ENCODE results near the gene RFNG. TPM values are rescaled to one million over a fixed set of nuclear protein-coding genes. Genes with fewer than 3 reads are reported as not detected.

RFNG gene
- total RNA-seq, 2 donors from 2014 or later: 21.4 to 25.3 TPM

GRCh38 chr17:82094931-82095776 lies 43.5 kb upstream of the RFNG start:
- peaks cover 59% of the 10 kb centered on the region for H3K36me3 ChIP-seq

GRCh38 chr17:82092995-82093751 lies 41.6 kb upstream of the RFNG start:
- Histone ChIP-seq H3K27me3 (no peaks in the 10 kb centered on the region), H3K4me3 (no peak overlapping the region), H3K27ac (no peak overlapping the region), H3K9me3 (no peaks in the 10 kb centered on the region), H3K4me1 (peaks cover 0 to 13% of the 10 kb centered on the region in 2 donors), H3K36me3 (peaks cover 79% of the 10 kb centered on the region)
- TF ChIP-seq, protein P1, sequence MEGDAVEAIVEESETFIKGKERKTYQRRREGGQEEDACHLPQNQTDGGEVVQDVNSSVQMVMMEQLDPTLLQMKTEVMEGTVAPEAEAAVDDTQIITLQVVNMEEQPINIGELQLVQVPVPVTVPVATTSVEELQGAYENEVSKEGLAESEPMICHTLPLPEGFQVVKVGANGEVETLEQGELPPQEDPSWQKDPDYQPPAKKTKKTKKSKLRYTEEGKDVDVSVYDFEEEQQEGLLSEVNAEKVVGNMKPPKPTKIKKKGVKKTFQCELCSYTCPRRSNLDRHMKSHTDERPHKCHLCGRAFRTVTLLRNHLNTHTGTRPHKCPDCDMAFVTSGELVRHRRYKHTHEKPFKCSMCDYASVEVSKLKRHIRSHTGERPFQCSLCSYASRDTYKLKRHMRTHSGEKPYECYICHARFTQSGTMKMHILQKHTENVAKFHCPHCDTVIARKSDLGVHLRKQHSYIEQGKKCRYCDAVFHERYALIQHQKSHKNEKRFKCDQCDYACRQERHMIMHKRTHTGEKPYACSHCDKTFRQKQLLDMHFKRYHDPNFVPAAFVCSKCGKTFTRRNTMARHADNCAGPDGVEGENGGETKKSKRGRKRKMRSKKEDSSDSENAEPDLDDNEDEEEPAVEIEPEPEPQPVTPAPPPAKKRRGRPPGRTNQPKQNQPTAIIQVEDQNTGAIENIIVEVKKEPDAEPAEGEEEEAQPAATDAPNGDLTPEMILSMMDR (IDR thresholded peaks at IDR 0.05): no peak
- DNase-seq (ENCODE audit: low spot score): no peak

More at GRCh38 chr17:82094931-82095776, 43.5 kb upstream of the RFNG start:
- no peak overlapping the region for H3K4me3 ChIP-seq
- H3K27me3 ChIP-seq: no peaks in the 10 kb centered on the region
- H3K9me3 ChIP-seq: no peaks in the 10 kb centered on the region
- H3K27ac ChIP-seq: no peak overlapping the region
- TF ChIP-seq, protein P1 (IDR thresholded peaks at IDR 0.05): no peak
- no peak for DNase-seq (ENCODE audit: low spot score)
- peaks cover 0 to 27% of the 10 kb centered on the region in 2 donors for H3K4me1 ChIP-seq

- no peak for DNase-seq (ENCODE audit: low spot score)
- TF ChIP-seq, protein P1 (IDR thresholded peaks at IDR 0.05): no peak
- Histone ChIP-seq H3K4me3 (no peak overlapping the region), H3K36me3 (peaks cover 84% of the 10 kb centered on the region), H3K27ac (no peak overlapping the region), H3K27me3 (no peaks in the 10 kb centered on the region), H3K4me1 (peaks cover 0 to 13% of the 10 kb centered on the region in 2 donors), H3K9me3 (no peaks in the 10 kb centered on the region)
Measured at GRCh38 chr17:82092628-82092994, 41.0 kb upstream of the RFNG start.

DNA sequence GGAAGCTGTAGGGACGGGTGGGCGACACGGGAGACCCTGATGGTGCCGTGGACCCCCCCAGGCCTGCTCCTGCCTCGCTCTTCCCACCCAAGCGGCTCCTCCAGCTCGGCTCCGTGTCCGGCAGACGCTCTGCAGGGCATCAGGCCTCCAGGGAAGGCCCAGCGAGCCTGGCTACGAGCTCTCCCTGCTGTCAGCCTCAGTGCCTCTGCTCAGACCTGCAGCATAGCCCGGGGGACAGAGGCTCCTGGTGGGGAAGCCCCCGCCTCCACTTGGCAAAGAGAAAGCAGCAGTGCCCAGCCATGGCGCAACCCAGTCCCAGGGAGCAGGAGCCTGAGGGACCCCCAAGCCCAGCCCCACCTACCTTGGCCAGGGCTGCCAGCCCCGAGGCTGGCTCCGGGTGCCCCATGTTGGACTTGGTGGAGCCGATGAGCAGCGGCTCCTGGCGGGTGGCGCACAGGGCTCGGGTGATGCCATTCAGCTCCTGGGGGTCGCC lies 40.5 kb upstream of the RFNG start:
- H3K4me3 ChIP-seq: no peak overlapping the region
- peaks cover 89% of the 10 kb centered on the region for H3K36me3 ChIP-seq
- DNase-seq (ENCODE audit: low spot score): no peak
- TF ChIP-seq, protein P1 (IDR thresholded peaks at IDR 0.05): no peak
- no peak overlapping the region for H3K27ac ChIP-seq
- H3K27me3 ChIP-seq: no peaks in the 10 kb centered on the region
- peaks cover 0 to 10% of the 10 kb centered on the region in 2 donors for H3K4me1 ChIP-seq
- no peaks in the 10 kb centered on the region for H3K9me3 ChIP-seq

- Histone ChIP-seq H3K9me3 (no peaks in the 10 kb centered on the region), H3K4me3 (no peak overlapping the region), H3K27me3 (no peaks in the 10 kb centered on the region), H3K27ac (no peak overlapping the region), H3K4me1 (peaks cover 0 to 3% of the 10 kb centered on the region in 2 donors), H3K36me3 (peaks cover 96% of the 10 kb centered on the region)
- TF ChIP-seq, protein P1 (IDR thresholded peaks at IDR 0.05): no peak
- DNase-seq (ENCODE audit: low spot score): no peak
Measured at GRCh38 chr17:82091264-82092066, 39.9 kb upstream of the RFNG start.

Data from right atrium auricular region (tissue), 2 donors.